GM18498 (cell line): ENCODE measurements around the gene TMEM181.
"Not testable (repeated sequence)": the region's sequence is repeated elsewhere in the genome, so short reads cannot be mapped to it uniquely, and the experiment has no call there.

ENCODE experiments used
- ATAC-seq: cut with Tn5 transposase; IDR thresholded peaks from one replicate; pipeline ENCODE4 v1.9.1; 2021; ENCODE audit warnings: mild to moderate bottlenecking, moderate library complexity; ENCODE audit not compliant: unreplicated experiment

TMEM181 gene

GRCh38 chr6:158591134-158591809, 31.4 kb downstream of the TMEM181 start:
- no peak for ATAC-seq

DNA sequence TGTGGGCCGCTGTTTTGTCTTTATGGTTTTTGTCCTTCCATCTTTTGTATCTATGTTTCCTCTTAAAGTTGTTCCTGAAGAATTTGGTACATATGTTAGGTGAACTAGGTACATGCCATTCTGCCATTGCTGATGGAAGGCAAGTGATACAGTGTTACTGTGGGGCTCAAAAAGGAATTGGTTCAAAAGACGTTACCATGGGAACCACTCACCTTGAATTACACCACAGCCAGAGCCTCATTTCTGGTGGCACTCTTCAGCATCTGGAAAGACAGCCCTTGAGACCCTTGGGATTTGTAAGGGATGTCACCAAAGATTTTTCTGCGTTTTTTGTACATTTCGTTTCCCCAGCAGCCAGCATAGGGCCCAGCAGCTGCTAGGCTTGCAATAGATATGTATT, 31.9 kb downstream of the TMEM181 start:
- no peak for ATAC-seq

GRCh38 chr6:158593670-158594069, 33.8 kb downstream of the TMEM181 start:
- ATAC-seq = no peak

DNA sequence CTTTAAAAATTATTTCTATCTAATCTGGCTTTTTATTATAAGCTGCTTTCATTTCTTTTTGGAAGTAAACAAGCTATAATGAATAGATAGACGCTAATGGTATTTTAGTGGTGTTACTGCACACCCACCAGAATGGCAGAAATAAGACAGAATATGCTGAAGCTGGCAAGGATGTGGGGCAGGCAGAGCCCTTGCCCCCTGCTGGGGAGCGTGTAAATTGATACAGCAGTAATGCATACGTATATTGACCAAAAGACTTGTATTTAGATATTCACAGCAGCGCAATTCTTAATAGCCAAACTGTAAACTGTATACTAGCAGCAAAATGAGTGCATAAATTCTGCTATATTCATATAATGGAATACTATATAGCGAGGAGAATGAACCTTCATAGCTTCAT, 35.3 kb downstream of the TMEM181 start:
- ATAC-seq = no peak

DNA sequence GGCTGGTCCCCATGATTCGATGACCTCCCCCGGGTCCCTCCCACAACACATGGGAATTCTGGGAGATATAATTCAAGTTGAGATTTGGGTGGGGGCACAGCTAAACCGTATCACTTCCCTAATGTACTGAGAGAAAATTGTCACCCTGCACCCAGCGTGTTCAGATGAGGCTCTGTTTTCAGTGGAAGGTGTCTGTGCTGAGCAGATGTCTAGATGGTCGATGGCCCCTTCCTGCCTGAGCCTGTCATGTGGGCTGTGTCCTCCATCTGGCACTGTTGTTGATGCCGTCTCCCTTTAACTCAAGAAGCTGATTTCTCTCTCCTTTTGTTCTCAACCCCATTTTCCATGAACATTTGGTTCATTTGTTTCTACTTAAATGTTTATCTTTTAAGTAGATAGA, 37.0 kb downstream of the TMEM181 start:
- ATAC-seq = no peak

- no peak for ATAC-seq
These were observed 37.7 kb downstream of the TMEM181 start for GRCh38 chr6:158597565-158597964.

GRCh38 chr6:158599635-158600034, 39.7 kb downstream of the TMEM181 start:
- no peak for ATAC-seq

DNA sequence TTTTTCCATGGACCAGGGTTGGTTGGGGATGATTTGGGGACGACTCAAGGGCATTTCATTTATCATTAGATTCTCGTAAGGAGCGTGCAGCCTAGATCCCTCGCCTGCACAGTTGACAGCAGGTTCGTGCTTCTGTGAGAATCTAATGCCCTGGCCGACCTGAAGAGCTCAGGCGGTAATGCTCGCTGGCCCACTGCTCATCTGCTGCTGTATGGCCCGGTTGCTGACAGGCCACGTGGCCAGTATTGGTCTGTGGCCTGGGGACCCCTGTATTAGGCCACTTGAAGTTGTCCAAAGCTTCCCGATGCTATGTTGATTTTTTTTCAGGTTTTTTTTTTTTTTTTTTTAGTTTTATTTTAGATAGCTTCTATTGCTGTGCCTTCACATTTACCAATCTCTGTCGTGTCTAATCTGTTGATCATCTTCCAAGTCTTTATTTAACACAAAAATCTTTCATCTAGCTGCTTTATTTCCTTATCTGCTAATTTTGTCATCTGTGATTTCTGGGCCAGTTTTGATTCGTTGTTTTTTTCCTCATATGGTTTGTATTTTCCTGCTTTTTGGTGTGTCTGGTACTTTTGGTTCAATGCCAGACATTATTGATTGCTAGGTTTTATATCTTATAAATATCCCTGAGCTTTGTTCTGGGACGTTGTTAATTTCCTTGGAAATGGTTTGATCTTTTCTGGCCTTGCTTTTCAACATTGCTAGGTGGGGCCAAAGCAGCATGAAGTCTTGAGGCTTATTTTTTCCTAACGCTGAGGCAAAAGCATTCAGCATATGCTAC, 43.6 kb downstream of the TMEM181 start:
- ATAC-seq = no peak

GRCh38 chr6:158604048-158604406, 44.1 kb downstream of the TMEM181 start:
- no peak for ATAC-seq

DNA sequence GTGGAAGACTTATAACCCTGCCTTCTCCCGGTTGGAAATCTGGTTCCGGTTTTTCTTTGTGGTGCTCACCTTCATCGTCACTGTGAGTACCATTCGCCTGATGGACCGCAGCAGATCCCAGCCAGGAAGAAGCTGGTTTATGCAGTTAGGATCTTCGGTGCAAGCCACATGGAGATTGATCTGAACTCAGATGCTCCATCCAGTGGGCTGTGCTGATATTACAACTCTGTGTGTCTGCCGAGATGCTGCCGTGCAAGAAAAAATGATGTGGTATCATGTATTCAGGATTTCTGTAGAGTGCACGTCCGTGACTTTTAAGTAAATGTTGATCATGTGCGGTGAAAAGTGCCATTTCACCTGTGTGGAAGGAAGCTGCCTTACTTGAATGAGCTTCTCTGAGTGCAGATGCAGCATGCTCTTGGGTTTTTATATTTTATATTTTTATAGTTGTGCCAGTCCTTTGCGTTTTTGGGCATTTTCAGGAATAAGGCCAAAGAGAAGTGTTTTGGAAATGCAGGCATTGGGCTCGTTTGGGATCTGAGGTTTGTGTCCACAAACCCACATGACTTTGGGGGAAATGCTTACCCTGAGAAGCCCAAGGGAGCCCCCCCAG, 45.5 kb downstream of the TMEM181 start:
- no peak for ATAC-seq

GRCh38 chr6:158606011-158606410, 46.1 kb downstream of the TMEM181 start:
- not testable (repeated sequence) for ATAC-seq

DNA sequence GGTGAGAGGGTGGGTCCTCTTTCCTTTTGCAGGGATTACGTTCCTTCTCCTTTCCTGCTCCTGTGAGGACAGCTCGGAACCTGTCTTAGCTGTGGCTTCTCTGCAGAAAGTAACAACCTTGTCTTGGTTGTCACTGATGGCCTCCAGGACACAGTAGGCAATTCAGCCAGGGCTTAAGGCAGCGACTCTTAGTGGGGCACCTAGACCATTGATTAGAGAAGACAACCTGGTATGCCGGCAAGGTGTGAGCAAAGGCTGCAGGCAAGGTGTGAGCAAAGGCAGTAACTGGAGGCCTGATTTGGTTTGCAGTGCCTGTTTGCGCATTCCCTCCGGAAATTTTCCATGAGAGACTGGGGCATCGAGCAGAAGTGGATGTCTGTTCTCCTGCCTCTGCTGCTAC, 47.0 kb downstream of the TMEM181 start:
- no peak for ATAC-seq

DNA sequence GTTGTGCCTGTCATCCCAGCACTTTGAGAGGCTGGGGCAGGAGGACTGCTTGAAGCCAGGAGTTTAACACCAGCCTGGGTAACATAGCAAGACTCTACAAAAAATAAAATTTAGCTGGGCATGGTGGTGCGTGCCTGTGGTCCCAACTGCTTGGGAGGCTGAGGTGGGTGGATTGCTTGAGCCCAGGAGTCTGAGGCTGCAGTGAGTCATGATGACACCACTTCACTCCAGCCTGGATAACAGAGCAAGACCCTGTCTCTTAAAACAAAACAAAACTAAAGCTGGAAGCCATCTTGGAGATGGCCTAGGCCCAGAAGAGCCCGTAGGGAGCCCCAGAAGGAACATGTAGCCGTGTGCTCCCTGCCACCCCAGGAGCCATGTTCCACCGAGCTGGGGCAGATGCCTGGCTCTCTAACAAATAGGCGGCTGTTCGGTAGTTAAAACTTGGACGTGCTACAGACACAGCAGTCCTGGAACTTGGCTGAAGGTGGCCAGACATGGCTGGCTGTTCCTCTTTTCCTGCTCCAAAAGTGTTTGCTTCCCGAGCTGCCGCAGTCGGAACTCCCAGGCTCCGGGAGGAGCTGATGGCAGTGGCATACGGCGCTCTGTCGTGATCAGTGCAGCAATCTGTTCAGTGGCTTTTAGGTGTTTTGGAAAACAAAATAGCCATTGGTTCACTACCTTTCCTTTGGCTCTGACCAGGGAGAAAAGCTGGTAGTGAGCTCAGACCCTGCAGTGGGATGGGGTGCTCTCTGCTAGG, 47.7 kb downstream of the TMEM181 start:
- no peak for ATAC-seq

DNA sequence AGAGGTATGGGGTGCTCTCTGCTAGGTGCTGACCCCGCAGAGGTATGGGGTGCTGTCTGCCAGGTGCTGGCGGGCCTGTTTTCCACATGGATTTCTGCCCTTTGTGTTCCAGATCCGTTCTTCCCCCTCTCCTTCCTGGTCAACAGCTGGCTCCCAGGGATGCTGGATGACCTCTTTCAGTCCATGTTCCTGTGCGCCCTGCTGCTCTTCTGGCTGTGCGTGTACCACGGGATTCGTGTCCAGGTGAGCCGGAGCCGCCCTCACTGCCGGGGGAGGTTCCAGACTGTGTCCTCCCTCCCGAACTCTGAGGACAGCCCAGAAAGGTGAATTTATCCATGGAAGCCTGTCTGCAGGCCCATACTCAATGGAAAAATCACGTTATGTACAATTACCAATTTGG, 48.3 kb downstream of the TMEM181 start:
- no peak for ATAC-seq

DNA sequence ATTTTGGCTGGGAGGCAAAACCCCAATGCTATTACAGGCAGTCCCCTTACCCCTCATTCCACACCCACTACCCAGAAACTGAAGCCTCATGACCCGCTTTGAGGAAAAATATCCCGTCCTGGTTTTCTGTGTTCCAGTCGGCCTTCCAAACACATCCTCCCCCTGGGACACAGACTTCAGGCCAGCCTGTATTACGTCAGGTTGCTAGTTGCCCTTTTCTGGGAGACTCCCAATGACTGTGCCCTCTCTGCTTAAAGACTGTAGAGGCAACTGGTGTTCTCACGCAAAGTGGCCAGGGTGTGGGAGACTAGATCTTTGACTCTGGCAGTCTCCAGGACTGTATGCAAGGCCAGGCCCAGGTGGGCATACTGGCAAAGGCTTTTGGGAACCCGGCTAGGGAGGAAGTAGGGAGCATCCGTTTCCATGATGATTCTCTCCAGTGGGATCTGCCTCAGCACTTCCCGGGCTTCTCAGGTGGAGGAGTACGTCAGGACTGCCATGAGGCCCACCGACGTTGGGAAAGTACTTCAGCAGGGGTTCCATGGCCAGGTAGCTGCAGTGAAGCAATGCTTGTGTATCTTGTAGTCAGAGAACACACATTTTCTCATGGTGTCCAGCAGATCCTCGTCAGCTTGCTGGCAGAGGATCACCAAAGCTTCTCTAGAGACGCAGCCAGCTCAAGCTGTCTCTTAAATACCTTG, 49.7 kb downstream of the TMEM181 start:
- no peak for ATAC-seq

DNA sequence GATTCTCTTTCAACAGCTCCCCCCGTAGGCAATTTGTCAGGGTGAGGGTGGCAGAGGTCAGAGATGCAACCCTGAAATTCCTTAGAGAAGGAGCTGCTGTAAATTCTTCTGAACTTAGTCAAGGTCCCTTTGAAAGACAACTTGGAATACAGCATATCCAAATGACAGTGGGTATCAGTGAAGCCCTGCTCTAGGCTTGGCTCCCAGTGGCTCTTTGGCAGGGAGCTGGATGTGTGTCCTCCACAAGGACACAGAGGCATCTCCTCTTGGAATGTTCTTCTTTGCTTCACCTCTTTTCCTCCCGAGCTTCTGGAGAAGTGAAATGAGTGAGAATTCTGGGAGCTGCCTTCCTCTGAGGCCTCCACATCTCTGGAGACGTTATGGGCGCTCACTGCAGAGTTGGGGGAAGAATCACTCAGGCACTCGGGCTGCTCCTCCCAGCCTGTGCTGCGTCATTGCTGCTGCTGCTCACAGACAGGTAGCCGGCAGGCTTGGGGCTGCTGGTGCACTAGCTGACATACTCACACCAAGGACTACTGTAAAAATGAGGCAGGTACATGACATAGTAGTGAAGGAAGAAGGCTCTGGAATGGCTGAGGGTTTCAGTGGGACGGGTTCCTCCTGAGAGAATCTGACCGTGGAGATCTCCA, 50.6 kb downstream of the TMEM181 start:
- ATAC-seq = no peak

DNA sequence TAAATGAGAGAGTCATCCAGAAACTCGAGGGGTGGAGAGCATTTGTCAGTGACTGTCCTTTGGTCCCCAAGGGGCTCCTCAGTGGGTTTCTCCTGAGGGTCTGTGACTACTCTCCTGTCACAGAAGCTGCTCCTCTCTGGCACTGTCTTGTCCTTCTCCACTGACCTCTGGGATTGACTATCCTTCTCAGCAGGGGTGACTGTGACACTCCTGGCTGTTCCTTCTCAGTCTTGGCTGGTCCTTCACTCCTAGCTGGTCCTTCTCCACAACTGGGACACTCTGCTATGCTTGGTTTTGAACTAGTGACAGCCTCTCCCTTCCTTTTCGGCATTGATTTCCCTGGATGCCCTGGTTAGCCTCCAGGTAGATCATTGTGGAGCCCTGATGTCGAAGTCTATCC, 51.1 kb downstream of the TMEM181 start:
- no peak for ATAC-seq

DNA sequence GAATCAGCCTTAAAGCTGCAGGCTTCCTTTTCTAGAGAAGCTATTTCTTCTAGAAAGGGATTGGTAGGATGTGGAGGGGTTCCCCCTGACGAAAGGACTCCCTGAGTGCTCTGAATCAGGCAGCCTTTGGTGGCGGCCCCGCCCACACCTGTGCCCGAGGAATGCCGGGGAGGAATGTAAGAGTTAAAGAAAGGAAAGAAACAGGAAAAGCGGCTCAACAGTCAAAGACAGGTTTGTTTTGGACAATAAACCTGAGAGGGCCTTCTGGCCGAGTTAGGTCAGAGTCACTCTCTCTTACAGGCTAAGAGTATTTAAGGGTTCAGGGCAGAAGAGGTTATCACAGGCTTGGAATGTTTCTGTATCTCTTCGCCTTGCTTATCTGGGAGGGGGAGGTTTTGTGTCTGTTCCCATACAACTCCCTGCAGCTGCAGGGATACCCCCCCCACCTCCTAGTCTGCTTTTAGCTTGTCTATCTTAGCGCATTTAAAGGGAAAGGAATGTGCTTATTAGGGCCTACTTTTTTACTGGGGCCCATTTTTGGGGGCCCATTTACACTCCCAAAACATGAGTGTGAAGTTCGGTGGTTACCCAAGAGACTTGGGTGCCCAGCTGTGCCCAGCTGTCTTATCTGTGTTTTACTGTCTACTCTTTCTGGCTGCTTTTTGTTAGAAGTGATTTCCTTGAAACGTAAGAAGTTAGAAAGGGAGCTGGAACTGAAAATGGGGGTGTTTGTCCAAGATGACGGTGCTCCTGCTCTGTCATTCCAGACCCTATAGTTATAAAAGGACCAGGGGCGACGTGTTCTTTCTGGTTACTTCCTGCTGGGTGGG, 51.9 kb downstream of the TMEM181 start:
- no peak for ATAC-seq

GRCh38 chr6:158614606-158615005, 54.7 kb downstream of the TMEM181 start:
- not testable (repeated sequence) for ATAC-seq
